ENCODE data around the gene SORCS2.

SORCS2 gene

DNA sequence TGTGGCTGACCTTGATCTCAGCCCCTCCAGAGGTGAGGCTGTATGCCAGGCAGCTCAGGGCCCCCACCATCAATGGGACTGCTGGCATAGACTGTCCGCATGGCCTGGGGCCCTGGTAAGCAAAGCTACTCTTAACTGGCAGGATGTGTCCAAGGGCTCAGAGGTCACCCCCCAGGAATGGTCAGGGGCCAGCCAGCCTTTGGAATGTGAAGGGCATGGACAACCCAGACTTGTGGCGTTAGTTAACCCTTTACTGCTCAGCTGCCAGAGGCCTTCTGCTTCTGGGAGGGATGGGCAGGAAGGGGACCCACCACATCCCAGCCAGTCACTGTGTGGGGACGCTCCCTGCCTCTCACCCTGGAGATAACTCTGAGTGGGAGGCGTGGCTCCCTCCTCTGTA is 322.5 kb downstream of the SORCS2 start:
- TF ChIP-seq RAD21 (IDR thresholded peaks at IDR 0.05; ENCODE audit: low read depth): no peak

DNA sequence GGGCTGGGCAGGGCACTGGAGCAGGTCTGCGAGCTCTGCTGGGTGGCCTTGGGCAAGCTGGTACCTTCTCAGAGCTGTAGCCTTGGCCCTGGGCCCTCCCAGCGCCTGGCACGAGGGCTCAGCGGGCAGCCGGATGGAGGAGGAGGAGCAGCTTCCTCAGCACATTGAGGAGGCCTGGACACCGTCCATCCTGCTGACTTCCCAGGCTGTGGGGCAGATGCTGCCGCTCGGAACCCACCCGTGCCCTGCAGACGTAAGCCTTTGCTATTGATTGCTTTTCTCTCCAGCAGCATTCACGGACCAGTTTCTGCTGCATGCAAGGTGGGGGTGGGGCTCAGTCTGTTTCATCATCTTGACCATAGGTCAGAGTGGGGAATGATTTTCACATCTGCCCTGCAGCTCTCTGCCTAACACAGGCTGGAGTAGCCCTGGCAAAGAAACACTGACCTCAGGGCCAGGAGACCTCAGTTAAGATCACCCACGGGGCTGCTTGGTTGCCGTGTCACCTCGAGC is 323.1 kb downstream of the SORCS2 start:
- TF ChIP-seq NFIC (IDR thresholded peaks at IDR 0.05) (no peak), TAF1 (IDR thresholded peaks at IDR 0.05; ENCODE audit: low read depth) (no peak), EGR1 (IDR thresholded peaks at IDR 0.05) (no peak), TEAD4 (IDR thresholded peaks at IDR 0.05) (no peak), CREB1 (IDR thresholded peaks at IDR 0.05; ENCODE audit: low read depth) (no peak), ZBTB7A (IDR thresholded peaks at IDR 0.05; ENCODE audit: low read depth) (no peak), FOXM1 (IDR thresholded peaks at IDR 0.05; ENCODE audit: borderline replicate concordance, low read depth) (no peak), TCF12 (IDR thresholded peaks at IDR 0.05; ENCODE audit: low read depth) (no peak), CEBPB (IDR thresholded peaks at IDR 0.05) (no peak)
- TF ChIP-seq, protein P1, sequence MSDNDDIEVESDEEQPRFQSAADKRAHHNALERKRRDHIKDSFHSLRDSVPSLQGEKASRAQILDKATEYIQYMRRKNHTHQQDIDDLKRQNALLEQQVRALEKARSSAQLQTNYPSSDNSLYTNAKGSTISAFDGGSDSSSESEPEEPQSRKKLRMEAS (IDR thresholded peaks at IDR 0.05): no peak
- TF ChIP-seq, protein P2, sequence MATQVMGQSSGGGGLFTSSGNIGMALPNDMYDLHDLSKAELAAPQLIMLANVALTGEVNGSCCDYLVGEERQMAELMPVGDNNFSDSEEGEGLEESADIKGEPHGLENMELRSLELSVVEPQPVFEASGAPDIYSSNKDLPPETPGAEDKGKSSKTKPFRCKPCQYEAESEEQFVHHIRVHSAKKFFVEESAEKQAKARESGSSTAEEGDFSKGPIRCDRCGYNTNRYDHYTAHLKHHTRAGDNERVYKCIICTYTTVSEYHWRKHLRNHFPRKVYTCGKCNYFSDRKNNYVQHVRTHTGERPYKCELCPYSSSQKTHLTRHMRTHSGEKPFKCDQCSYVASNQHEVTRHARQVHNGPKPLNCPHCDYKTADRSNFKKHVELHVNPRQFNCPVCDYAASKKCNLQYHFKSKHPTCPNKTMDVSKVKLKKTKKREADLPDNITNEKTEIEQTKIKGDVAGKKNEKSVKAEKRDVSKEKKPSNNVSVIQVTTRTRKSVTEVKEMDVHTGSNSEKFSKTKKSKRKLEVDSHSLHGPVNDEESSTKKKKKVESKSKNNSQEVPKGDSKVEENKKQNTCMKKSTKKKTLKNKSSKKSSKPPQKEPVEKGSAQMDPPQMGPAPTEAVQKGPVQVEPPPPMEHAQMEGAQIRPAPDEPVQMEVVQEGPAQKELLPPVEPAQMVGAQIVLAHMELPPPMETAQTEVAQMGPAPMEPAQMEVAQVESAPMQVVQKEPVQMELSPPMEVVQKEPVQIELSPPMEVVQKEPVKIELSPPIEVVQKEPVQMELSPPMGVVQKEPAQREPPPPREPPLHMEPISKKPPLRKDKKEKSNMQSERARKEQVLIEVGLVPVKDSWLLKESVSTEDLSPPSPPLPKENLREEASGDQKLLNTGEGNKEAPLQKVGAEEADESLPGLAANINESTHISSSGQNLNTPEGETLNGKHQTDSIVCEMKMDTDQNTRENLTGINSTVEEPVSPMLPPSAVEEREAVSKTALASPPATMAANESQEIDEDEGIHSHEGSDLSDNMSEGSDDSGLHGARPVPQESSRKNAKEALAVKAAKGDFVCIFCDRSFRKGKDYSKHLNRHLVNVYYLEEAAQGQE (IDR thresholded peaks at IDR 0.05; ENCODE audit: low read depth): no peak

DNA sequence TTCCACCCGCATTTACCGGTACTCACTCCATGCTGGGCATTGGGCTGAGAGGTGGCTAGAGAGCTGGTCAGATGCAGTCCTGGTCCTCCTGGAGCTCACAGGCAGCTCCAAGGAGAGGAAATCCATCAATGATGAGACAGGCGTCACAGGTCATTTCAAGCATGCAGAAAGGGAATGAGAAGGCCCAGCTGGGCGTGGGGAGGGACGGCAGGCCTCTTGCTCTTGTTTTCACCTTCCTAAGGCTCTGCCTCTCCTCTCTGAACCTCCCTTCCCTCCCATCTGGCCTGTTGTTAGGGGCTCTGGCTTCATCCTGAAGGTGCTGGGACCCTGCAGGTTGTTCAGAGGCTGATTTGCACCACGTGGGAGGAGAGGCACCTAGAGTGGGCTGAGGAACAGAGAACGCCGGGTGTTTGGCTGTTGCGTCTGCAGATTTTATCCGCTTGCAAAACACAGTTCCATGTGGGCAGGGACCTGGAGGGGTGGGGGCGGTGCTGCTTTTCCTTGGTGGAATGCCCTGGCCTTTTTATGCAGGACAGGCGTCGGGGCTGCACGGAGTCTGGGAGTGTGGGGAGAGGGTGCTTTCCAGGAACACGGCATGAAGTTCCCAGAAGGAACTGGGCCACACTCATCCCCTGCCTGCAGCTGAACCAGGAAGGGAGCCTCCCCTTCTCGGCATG is 323.9 kb downstream of the SORCS2 start:
- no peak for TF ChIP-seq RAD21 (IDR thresholded peaks at IDR 0.05; ENCODE audit: low read depth)
- TF ChIP-seq, protein P1 (IDR thresholded peaks at IDR 0.05): no peak
- TF ChIP-seq CEBPB (IDR thresholded peaks at IDR 0.05): no peak
- TF ChIP-seq YY1 (IDR thresholded peaks at IDR 0.05; ENCODE audit: low read depth): no peak
- no peak for TF ChIP-seq FOXM1 (IDR thresholded peaks at IDR 0.05; ENCODE audit: borderline replicate concordance, low read depth)
- TF ChIP-seq, protein P2 (IDR thresholded peaks at IDR 0.05; ENCODE audit: low read depth): no peak
- no peak for TF ChIP-seq TCF12 (IDR thresholded peaks at IDR 0.05; ENCODE audit: low read depth)
- no peak for TF ChIP-seq EP300 (IDR thresholded peaks at IDR 0.05; ENCODE audit: borderline replicate concordance)
- TF ChIP-seq ZBTB7A (IDR thresholded peaks at IDR 0.05; ENCODE audit: low read depth): no peak
- no peak for TF ChIP-seq NFIC (IDR thresholded peaks at IDR 0.05)
- TF ChIP-seq TAF1 (IDR thresholded peaks at IDR 0.05; ENCODE audit: low read depth): no peak
- TF ChIP-seq TEAD4 (IDR thresholded peaks at IDR 0.05): no peak
- no peak for TF ChIP-seq CREB1 (IDR thresholded peaks at IDR 0.05; ENCODE audit: low read depth)
- TF ChIP-seq, protein P3, sequence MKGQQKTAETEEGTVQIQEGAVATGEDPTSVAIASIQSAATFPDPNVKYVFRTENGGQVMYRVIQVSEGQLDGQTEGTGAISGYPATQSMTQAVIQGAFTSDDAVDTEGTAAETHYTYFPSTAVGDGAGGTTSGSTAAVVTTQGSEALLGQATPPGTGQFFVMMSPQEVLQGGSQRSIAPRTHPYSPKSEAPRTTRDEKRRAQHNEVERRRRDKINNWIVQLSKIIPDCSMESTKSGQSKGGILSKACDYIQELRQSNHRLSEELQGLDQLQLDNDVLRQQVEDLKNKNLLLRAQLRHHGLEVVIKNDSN (IDR thresholded peaks at IDR 0.05): no peak
- TF ChIP-seq EGR1 (IDR thresholded peaks at IDR 0.05): no peak

- TF ChIP-seq FOXM1 (IDR thresholded peaks at IDR 0.05; ENCODE audit: borderline replicate concordance, low read depth) (no peak), TEAD4 (IDR thresholded peaks at IDR 0.05) (no peak)
These were observed 324.4 kb downstream of the SORCS2 start for GRCh38 chr4:7516773-7517144.

DNA sequence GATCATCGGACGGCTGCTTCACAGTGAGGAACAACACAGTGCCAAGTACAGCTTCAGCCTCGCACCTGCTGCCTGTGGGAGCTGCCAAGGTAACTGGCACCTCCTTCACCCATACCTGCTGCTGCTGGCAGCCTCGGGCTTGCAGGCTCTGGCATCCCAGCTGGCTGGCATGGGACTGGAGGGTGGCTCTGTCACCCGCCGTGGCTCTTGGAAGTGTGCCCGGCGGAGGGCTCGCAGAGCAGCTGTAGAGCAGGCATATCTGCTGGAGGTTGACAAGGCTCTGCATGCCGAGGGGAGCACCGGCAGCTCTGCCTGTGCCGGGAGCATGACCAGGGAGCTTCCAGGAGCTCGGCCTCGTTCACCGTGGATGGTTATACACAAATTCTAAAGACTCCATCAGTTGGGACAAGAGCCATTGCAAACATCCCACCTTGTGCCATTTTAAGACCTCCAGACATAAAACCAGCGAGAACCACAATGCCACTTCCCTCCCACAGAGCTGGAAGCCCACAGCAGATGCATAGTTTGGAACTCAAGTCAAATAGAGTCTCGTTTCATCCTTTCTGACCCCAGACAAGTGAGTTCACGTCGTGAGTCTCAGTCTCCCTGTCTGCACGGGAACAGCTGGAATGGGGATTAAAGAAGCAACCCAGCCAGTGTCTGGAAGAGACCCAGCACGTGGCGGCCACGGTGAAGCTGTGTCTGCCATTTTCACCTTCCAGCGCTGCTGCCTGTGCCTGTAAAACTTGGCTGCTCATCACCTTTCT is 326.7 kb downstream of the SORCS2 start:
- TF ChIP-seq FOXM1 (IDR thresholded peaks at IDR 0.05; ENCODE audit: borderline replicate concordance, low read depth): no peak
- no peak for TF ChIP-seq ZBTB7A (IDR thresholded peaks at IDR 0.05; ENCODE audit: low read depth)
- no peak for TF ChIP-seq EGR1 (IDR thresholded peaks at IDR 0.05)
- no peak for TF ChIP-seq CEBPB (IDR thresholded peaks at IDR 0.05)
- TF ChIP-seq TAF1 (IDR thresholded peaks at IDR 0.05; ENCODE audit: low read depth): no peak
- TF ChIP-seq, protein P3 (IDR thresholded peaks at IDR 0.05): no peak
- TF ChIP-seq YY1 (IDR thresholded peaks at IDR 0.05; ENCODE audit: low read depth): no peak
- TF ChIP-seq, protein P2 (IDR thresholded peaks at IDR 0.05; ENCODE audit: low read depth): no peak

Measured in Ishikawa (cell line).